CD4-positive, CD25-positive, alpha-beta regulatory T cell (primary cell): ENCODE measurements around the gene LSR. TPM values are rescaled to one million over a fixed set of nuclear protein-coding genes. Genes with fewer than 3 reads are reported as not detected.

Experiments
- ATAC-seq, 2 donors: fragments of 150-1000 bp; cut with Tn5 transposase; one replicate each; pipeline ENCODE4 v1.10.0; 2021; ENCODE audit warnings: low read depth in 2 of 2, moderate number of reproducible peaks in 2 of 2, moderate library complexity in 1 of 2
- DNase-seq, 3 donors: peaks; one replicate each; pipeline versions ENCODE4 v3.0.0 to v3.0.0-alpha.2; 2012 to 2022; ENCODE audit warnings: mixed read lengths in 1 of 3
- H3K27ac ChIP-seq: one replicate; pipeline ENCODE4 v1.7.0; 2013; ENCODE audit warnings: mild to moderate bottlenecking, low read length; ENCODE audit not compliant: insufficient read depth, poor library complexity, severe bottlenecking
- H3K27me3 ChIP-seq: one replicate; pipeline ENCODE4 v1.7.0; 2013; ENCODE audit warnings: low read length; ENCODE audit not compliant: control insufficient read depth, insufficient read depth
- H3K36me3 ChIP-seq: one replicate; pipeline ENCODE4 v1.7.0; 2013; ENCODE audit warnings: mild to moderate bottlenecking, low read length, moderate library complexity; ENCODE audit not compliant: control insufficient read depth, insufficient read depth
- H3K4me1 ChIP-seq: 2 replicates; pipeline ENCODE4 v1.7.0; 2013; ENCODE audit warnings: mild to moderate bottlenecking, low read length; ENCODE audit not compliant: insufficient read depth, control insufficient read depth, poor library complexity, severe bottlenecking
- H3K4me3 ChIP-seq: one replicate; pipeline ENCODE4 v1.7.0; 2013; ENCODE audit warnings: low read depth, mild to moderate bottlenecking, low read length, moderate library complexity
- H3K9me3 ChIP-seq, 2 experiments: 1 replicate in 1 of 2; 2 replicates in 1 of 2; pipeline ENCODE4 v1.7.0; 2013; ENCODE audit warnings: low read length in 2 of 2, mild to moderate bottlenecking in 1 of 2, moderate library complexity in 1 of 2; ENCODE audit not compliant: control insufficient read depth in 2 of 2
- H3K27ac Mint-ChIP-seq, 3 donors: one replicate each; pipeline ENCODE4 v1.8.0; 2020 to 2022; ENCODE audit warnings: mild to moderate bottlenecking in 3 of 3, mixed read lengths in 3 of 3, moderate library complexity in 2 of 3
- H3K27me3 Mint-ChIP-seq: one replicate; pipeline ENCODE4 v1.8.0; 2022; ENCODE audit warnings: mild to moderate bottlenecking, mixed read lengths
- H3K36me3 Mint-ChIP-seq: one replicate; pipeline ENCODE4 v1.8.0; 2020; ENCODE audit warnings: mixed read lengths
- H3K4me1 Mint-ChIP-seq, 4 donors: one replicate each; pipeline ENCODE4 v1.8.0; 2020 to 2022; ENCODE audit warnings: mixed read lengths in 4 of 4, mild to moderate bottlenecking in 1 of 4
- H3K4me3 Mint-ChIP-seq, 4 donors: one replicate each; pipeline ENCODE4 v1.8.0; 2020 to 2022; ENCODE audit warnings: mild to moderate bottlenecking in 4 of 4, mixed read lengths in 4 of 4, moderate library complexity in 3 of 4
- H3K9me3 Mint-ChIP-seq, 7 donors: one replicate each; pipeline ENCODE4 v1.8.0; 2020 to 2022; ENCODE audit warnings: mixed read lengths in 7 of 7, mild to moderate bottlenecking in 3 of 7, moderate library complexity in 2 of 7
- polyA plus RNA-seq, 4 donors: library from polyadenylated mRNA; unstranded; fragments of 300-500 nt; fragmentation: Illumina TruSeq; gene quantifications; one replicate each; pipeline ENCODE4 v1.2.3, GENCODE V29; 2021
- total RNA-seq: library from RNA; stranded (reverse); gene quantifications from one replicate; pipeline ENCODE4 v1.2.3, GENCODE V29; 2022

Gene LSR
- total and polyA plus RNA-seq, 5 donors from 2014 or later = 28.1 to 66.1 (median 49.9) TPM

GRCh38 chr19:35308910-35309309, 60.1 kb downstream of the LSR start:
- no peaks in the 10 kb centered on the region for H3K36me3 Mint-ChIP-seq
- no peaks in the 10 kb centered on the region for H3K36me3 ChIP-seq
- no peak overlapping the region for H3K27ac ChIP-seq
- ATAC-seq (no peak), DNase-seq (no peak)
- H3K9me3 ChIP-seq = no peaks in the 10 kb centered on the region
- H3K4me3 ChIP-seq = no peak overlapping the region
- H3K9me3 Mint-ChIP-seq = peaks cover 0 to 3% (median 0%) of the 10 kb centered on the region in 7 donors
- H3K27me3 Mint-ChIP-seq = no peaks in the 10 kb centered on the region
- peaks cover 0 to 2% (median 0%) of the 10 kb centered on the region in 4 donors for H3K4me1 Mint-ChIP-seq
- no peaks in the 10 kb centered on the region for H3K4me1 ChIP-seq
- H3K27ac Mint-ChIP-seq = peak overlapping the region in 2 of 3 donors; percentile 24 to 32
- H3K4me3 Mint-ChIP-seq = no peak overlapping the region
- no peaks in the 10 kb centered on the region for H3K27me3 ChIP-seq

GRCh38 chr19:35309481-35310279, 60.9 kb downstream of the LSR start:
- H3K36me3 Mint-ChIP-seq = no peaks in the 10 kb centered on the region
- H3K4me1 ChIP-seq = no peaks in the 10 kb centered on the region

GRCh38 chr19:35310331-35310730, 61.5 kb downstream of the LSR start:
- Mint-ChIP-seq H3K9me3 (peaks cover 0 to 2% (median 0%) of the 10 kb centered on the region in 7 donors), H3K36me3 (no peaks in the 10 kb centered on the region), H3K27me3 (no peaks in the 10 kb centered on the region), H3K4me1 (peaks cover 0 to 2% (median 0%) of the 10 kb centered on the region in 4 donors), H3K27ac (no peak overlapping the region), H3K4me3 (no peak overlapping the region)
- Histone ChIP-seq H3K27me3 (no peaks in the 10 kb centered on the region), H3K36me3 (no peaks in the 10 kb centered on the region), H3K4me3 (no peak overlapping the region), H3K9me3 (no peaks in the 10 kb centered on the region), H3K27ac (no peak overlapping the region), H3K4me1 (no peaks in the 10 kb centered on the region)
- DNase-seq = no peak
- ATAC-seq = no peak

More at GRCh38 chr19:35309481-35310279, 60.9 kb downstream of the LSR start:
- H3K27me3 ChIP-seq = no peaks in the 10 kb centered on the region
- no peak overlapping the region for H3K4me3 Mint-ChIP-seq
- no peak overlapping the region for H3K4me3 ChIP-seq
- H3K9me3 ChIP-seq = no peaks in the 10 kb centered on the region
- DNase-seq (no peak), ATAC-seq (no peak)
- H3K27ac ChIP-seq = no peak overlapping the region
- H3K4me1 Mint-ChIP-seq = peaks cover 0 to 2% (median 0%) of the 10 kb centered on the region in 4 donors
- H3K36me3 ChIP-seq = no peaks in the 10 kb centered on the region
- H3K9me3 Mint-ChIP-seq = peaks cover 0 to 3% (median 0%) of the 10 kb centered on the region in 7 donors
- H3K27ac Mint-ChIP-seq = no peak overlapping the region
- H3K27me3 Mint-ChIP-seq = no peaks in the 10 kb centered on the region

- H3K9me3 Mint-ChIP-seq = peaks cover 0 to 2% (median 0%) of the 10 kb centered on the region in 7 donors
- H3K4me1 Mint-ChIP-seq = peaks cover 0 to 2% (median 0%) of the 10 kb centered on the region in 4 donors
- Histone ChIP-seq H3K36me3 (no peaks in the 10 kb centered on the region), H3K4me1 (no peaks in the 10 kb centered on the region), H3K4me3 (no peak overlapping the region), H3K9me3 (no peaks in the 10 kb centered on the region), H3K27ac (no peak overlapping the region), H3K27me3 (no peaks in the 10 kb centered on the region)
- no peaks in the 10 kb centered on the region for H3K36me3 Mint-ChIP-seq
- no peaks in the 10 kb centered on the region for H3K27me3 Mint-ChIP-seq
- DNase-seq (no peak), ATAC-seq (no peak)
- no peak overlapping the region for H3K4me3 Mint-ChIP-seq
- H3K27ac Mint-ChIP-seq = no peak overlapping the region
Observed at GRCh38 chr19:35310811-35311465, 62.1 kb downstream of the LSR start.

GRCh38 chr19:35311901-35312665, 63.3 kb downstream of the LSR start:
- H3K27me3 Mint-ChIP-seq = no peaks in the 10 kb centered on the region
- H3K4me1 Mint-ChIP-seq = peaks cover 0 to 2% (median 0%) of the 10 kb centered on the region in 4 donors
- ATAC-seq = no peak

GRCh38 chr19:35313587-35313986, 64.8 kb downstream of the LSR start:
- Mint-ChIP-seq H3K9me3 (no peaks in the 10 kb centered on the region), H3K27me3 (no peaks in the 10 kb centered on the region), H3K4me1 (no peaks in the 10 kb centered on the region), H3K36me3 (no peaks in the 10 kb centered on the region), H3K27ac (no peak overlapping the region), H3K4me3 (no peak overlapping the region)
- Histone ChIP-seq H3K4me3 (no peak overlapping the region), H3K9me3 (no peaks in the 10 kb centered on the region), H3K27ac (no peak overlapping the region), H3K36me3 (no peaks in the 10 kb centered on the region), H3K4me1 (no peaks in the 10 kb centered on the region), H3K27me3 (no peaks in the 10 kb centered on the region)
- DNase-seq (no peak), ATAC-seq (no peak)

More at GRCh38 chr19:35311901-35312665, 63.3 kb downstream of the LSR start:
- no peak overlapping the region for H3K4me3 Mint-ChIP-seq
- Histone ChIP-seq H3K27ac (no peak overlapping the region), H3K9me3 (no peaks in the 10 kb centered on the region), H3K36me3 (no peaks in the 10 kb centered on the region), H3K27me3 (no peaks in the 10 kb centered on the region), H3K4me1 (no peaks in the 10 kb centered on the region), H3K4me3 (no peak overlapping the region)
- H3K9me3 Mint-ChIP-seq = peaks cover 0 to 2% (median 0%) of the 10 kb centered on the region in 7 donors
- no peak overlapping the region for H3K27ac Mint-ChIP-seq
- H3K36me3 Mint-ChIP-seq = no peaks in the 10 kb centered on the region
- no peak for DNase-seq

GRCh38 chr19:35314031-35314430, 65.2 kb downstream of the LSR start:
- Histone ChIP-seq H3K36me3 (no peaks in the 10 kb centered on the region), H3K9me3 (no peaks in the 10 kb centered on the region), H3K4me1 (no peaks in the 10 kb centered on the region), H3K27ac (no peak overlapping the region), H3K27me3 (no peaks in the 10 kb centered on the region), H3K4me3 (no peak overlapping the region)
- Mint-ChIP-seq H3K9me3 (no peaks in the 10 kb centered on the region), H3K27me3 (no peaks in the 10 kb centered on the region), H3K4me1 (no peaks in the 10 kb centered on the region), H3K27ac (no peak overlapping the region), H3K4me3 (no peak overlapping the region), H3K36me3 (no peaks in the 10 kb centered on the region)
- DNase-seq (no peak), ATAC-seq (no peak)
